GM10847 (cell line): ENCODE results near the gene OR10K2.

ENCODE experiments used
- POLR2A ChIP-seq: IDR thresholded peaks from 2 replicates; pipeline ENCODE4 v1.6.1; 2011; ENCODE audit not compliant: insufficient read length; ENCODE audit errors: extremely low read depth

The OR10K2 gene, protein sequence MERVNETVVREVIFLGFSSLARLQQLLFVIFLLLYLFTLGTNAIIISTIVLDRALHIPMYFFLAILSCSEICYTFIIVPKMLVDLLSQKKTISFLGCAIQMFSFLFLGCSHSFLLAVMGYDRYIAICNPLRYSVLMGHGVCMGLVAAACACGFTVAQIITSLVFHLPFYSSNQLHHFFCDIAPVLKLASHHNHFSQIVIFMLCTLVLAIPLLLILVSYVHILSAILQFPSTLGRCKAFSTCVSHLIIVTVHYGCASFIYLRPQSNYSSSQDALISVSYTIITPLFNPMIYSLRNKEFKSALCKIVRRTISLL

GRCh38 chr1:158426137-158426536 is at the start of gene OR10K2:
Gene OR10K2, minus strand, starts transcription at chr1:158426237. Its CDS starts 5,371 bp downstream, at chr1:158420866.
- TF ChIP-seq POLR2A = no peak

DNA sequence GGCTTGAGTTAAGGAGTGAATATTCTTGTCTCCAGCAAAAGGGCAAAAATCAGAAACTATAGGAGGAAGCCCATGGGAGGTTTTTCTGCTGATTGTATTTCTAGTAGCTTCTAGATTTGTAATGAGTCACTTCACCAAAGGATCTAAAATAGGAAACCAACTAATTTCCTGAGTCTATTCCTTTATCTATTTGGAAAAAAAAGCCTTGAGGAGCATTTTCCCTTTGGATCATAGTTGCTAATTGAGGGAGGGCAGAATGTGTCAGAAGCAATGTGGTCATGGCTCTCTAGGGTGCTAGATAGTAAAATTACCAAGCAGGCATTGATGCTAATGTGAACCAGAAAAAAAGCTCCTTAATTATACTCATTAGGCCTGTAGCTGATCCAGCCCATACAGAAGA is 45.9 kb upstream of the OR10K2 start, which contains the start of gene OR10R2:
OR10R2 (plus strand) TSS at position 301 of the 400 bp plus-strand sequence. CDS start 106 bp downstream, outside the sequence.
- no peak for TF ChIP-seq POLR2A

GRCh38 chr1:158461534-158461933 is 35.5 kb upstream of the OR10K2 start, which contains the start of gene OR10K1:
Gene OR10K1, plus strand, starts transcription at chr1:158461834. Its CDS starts 3,728 bp downstream, at chr1:158465562.
- no peak for TF ChIP-seq POLR2A

- no peak for TF ChIP-seq POLR2A
These were observed 32.2 kb upstream of the OR10K2 start for GRCh38 chr1:158458263-158458662.

DNA sequence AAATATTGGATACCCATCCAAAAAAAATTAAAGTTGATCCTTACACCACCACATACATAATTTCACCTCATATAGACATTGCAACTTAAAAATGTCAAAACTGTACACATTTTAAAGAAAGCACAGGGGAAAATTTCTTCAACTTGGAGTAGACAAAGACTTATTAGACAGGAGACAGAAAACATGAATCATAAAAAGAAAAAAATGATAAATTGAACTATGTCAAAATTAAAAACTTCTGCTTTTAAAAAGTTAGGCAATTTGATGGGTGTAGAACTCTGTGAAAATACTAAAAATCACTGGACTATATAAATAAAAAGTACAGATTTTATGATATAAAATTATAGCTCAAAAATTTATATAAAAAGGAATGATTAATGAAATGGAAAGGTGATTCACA is 31.2 kb upstream of the OR10K2 start:
- no peak for TF ChIP-seq POLR2A

GRCh38 chr1:158454537-158454936 is 28.5 kb upstream of the OR10K2 start:
- no peak for TF ChIP-seq POLR2A

DNA sequence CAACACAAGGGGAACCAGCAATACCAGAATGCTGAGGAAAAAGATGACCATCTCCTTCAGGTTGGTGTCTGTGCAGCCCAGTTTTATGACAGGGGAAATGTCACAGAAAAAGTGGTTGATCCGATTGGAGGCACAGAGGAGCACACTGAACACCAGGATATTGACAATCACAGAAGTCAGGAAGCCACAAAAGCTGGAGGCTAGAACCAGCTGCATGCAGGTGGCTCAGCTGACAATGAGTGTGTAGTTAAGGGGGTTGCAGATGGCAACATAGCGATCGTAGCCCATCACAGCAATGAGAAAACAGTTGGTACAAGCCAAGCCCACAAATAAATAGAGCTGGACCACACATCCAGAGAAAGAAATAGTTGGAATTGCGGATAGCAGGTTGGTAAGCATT is 19.3 kb upstream of the OR10K2 start:
- TF ChIP-seq POLR2A = no peak

DNA sequence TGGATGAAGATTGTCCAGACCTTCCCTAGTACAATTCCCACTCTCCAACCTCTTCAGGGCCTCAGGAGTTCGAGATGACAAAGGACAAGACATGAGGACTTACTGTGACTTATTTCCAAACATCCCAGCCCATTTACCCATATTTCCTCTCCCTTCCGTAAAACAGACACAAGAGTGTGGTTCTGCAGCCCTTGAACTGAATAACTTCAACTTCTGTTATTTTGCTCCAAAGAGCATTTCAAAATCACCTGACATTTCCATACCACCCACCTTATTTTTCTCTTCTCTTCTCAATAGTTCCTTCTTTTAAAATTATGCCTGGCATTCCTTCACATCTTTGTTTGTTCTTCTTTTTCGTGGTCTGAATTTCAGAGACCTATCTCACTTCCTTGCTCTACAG is 8.7 kb upstream of the OR10K2 start:
- TF ChIP-seq POLR2A = no peak

DNA sequence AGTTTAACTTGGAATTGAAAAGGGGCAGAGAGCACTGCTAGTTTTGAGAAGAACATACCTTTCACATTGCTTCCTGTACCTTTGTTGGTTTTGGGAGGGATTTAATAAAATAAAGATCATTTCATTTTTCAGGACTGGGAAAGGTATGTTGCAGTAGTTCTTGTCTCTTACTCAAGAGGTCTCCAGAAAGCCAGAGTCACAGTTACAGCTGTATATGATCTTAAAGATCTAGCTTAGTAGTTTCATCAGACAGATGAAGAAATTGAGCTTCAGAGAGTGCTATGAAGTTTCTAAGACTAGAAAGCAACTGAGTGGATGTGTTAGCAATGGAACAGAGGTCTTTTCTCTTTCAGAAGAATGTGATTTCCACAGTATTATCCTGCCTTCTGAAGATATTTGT is 1.0 kb downstream of the OR10K2 start:
- no peak for TF ChIP-seq POLR2A

- TF ChIP-seq POLR2A = no peak
These were observed 3.8 kb downstream of the OR10K2 start for GRCh38 chr1:158422212-158422611.

GRCh38 chr1:158417586-158417985 is 8.5 kb downstream of the OR10K2 start:
- TF ChIP-seq POLR2A = no peak

- TF ChIP-seq POLR2A = no peak
These were observed 11.2 kb downstream of the OR10K2 start for GRCh38 chr1:158414651-158415345.

DNA sequence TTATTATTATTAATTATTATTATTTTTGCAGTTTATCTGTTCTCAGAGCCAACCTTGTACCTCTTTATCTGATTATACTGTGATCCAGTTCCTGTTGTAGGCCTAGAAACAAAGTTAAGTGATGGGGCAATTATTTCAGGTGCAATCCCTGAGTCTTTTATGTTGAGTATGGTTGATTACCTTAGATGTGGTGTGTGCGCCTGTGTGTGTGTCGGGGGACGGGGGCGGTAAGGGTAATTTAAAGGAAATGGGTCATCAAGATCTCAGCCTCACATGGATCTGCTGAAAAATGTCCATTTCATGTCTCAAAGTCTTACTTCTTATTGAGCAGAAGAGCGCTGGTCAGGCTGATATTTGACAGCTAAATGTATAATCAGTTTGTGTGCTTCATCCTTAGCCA is 18.9 kb downstream of the OR10K2 start:
- no peak for TF ChIP-seq POLR2A

- no peak for TF ChIP-seq POLR2A
These were observed 25.2 kb downstream of the OR10K2 start for GRCh38 chr1:158400871-158401270.

- TF ChIP-seq POLR2A = no peak
These were observed 27.1 kb downstream of the OR10K2 start, which contains the start of gene OR10T2 for GRCh38 chr1:158398818-158399514. Gene OR10T2, minus strand, starts transcription at chr1:158399466. Its CDS starts 0 bp downstream, at chr1:158399466.

- TF ChIP-seq POLR2A = no peak
These were observed 29.4 kb downstream of the OR10K2 start for GRCh38 chr1:158396646-158397045.
